Thyroid gland (tissue), 4 donors: Measurements from ENCODE around the gene CTNNB1.

ENCODE experiments used
- POLR2A ChIP-seq, 2 donors: fragments of 450-650 bp; IDR thresholded peaks; one replicate each; pipeline ENCODE4 v1.6.1; 2017; ENCODE audit warnings: antibody characterized with exemption in 2 of 2, mild to moderate bottlenecking in 2 of 2, moderate library complexity in 1 of 2
- TF ChIP-seq, protein P1 (sequence below), 6 experiments: fragments of 200-600 bp in 3 of 6; fragments of 450-650 bp in 3 of 6; sonication (generic) in 3 of 6; IDR thresholded peaks; one replicate each; pipeline ENCODE4 v1.5.1; 2016 to 2019; ENCODE audit warnings: antibody characterized with exemption in 6 of 6, mild to moderate bottlenecking in 2 of 6, inconsistent platforms in 1 of 6, moderate library complexity in 1 of 6

DNA sequence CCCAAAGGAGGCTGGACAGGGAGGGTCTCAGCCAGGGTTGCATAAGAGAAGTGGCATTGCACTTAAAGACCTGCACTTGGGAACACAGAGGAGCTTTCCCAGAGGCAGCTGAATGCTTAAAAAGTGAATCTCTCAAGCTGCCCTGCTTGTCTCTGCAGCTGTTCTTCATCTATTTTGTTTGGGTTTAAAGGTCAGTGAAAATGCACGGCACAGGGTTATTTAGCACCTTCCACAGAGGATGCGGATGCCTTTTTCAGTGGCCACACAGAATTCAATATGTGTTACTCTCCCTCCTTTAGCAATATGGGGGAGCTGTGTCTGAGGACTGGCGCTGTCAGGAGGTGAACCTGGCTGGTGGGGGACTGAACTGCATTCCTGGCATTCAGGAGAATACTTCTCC, 22.7 kb upstream of the CTNNB1 start:
- TF ChIP-seq, protein P1, sequence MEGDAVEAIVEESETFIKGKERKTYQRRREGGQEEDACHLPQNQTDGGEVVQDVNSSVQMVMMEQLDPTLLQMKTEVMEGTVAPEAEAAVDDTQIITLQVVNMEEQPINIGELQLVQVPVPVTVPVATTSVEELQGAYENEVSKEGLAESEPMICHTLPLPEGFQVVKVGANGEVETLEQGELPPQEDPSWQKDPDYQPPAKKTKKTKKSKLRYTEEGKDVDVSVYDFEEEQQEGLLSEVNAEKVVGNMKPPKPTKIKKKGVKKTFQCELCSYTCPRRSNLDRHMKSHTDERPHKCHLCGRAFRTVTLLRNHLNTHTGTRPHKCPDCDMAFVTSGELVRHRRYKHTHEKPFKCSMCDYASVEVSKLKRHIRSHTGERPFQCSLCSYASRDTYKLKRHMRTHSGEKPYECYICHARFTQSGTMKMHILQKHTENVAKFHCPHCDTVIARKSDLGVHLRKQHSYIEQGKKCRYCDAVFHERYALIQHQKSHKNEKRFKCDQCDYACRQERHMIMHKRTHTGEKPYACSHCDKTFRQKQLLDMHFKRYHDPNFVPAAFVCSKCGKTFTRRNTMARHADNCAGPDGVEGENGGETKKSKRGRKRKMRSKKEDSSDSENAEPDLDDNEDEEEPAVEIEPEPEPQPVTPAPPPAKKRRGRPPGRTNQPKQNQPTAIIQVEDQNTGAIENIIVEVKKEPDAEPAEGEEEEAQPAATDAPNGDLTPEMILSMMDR (IDR thresholded peaks at IDR 0.05) = no peak
- TF ChIP-seq POLR2A (IDR thresholded peaks at IDR 0.05) = no peak
